A172 (cell line): ENCODE results near the gene PCSK6. TPM values are rescaled to one million over a fixed set of nuclear protein-coding genes. Genes with fewer than 3 reads are reported as not detected.

Experiments
- DNase-seq: peaks from one replicate; pipeline ENCODE4 v3.0.0-alpha.2; 2015; ENCODE audit warnings: low spot score
- total RNA-seq: library from RNA; depleted of rRNA; stranded (reverse); fragments of >200 nt; shearing (Covaris generic); gene quantifications from 2 replicates; pipeline ENCODE4 v1.2.3, GENCODE V29; 2014

The PCSK6 gene
- total RNA-seq, 1 experiment from 2014 or later = 10.0 TPM

DNA sequence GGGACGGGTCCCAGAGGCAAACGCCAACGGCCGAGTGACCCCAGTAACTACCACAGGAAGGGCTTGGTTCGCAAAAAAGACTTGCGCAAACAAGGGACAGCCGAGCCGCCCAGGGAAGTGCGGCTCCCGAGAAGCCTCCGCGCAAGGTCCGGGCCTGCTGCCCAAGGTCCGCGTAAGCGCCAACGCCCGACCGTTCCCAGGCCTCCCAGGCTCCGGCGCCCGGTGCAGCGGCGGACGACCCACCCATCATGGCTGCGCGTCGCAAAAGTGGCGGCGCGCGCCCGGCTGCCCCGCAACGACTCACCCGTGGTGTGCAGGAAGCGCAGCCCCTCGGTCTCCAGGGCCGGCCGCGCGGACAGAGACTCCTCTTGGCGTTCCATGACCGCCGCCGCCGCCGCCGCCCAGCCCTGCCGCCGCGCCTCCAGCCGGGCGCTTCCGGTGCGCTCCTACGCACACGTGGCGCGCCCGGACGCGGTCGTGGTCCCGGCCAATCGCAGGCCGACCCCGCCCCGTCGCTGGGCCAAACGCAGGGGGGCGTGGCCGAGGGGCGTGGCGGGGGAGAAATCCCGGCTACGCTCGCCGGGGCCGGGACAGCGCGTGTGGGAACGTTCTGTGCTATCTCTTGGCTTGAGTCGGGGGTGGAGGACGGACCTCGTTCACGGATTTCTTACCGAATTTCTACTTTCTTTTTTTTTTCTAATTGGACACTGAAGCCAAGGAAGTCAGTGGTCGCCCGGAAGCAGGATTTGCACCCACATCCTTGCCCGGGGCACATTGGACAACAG lies 212.3 kb downstream of the PCSK6 start, which contains the start of gene SELENOS:
SELENOS (minus strand) TSS at position 448 of the 785 bp plus-strand sequence; CDS start at position 380, 68 bp downstream.
- peak; percentile 64 for DNase-seq

DNA sequence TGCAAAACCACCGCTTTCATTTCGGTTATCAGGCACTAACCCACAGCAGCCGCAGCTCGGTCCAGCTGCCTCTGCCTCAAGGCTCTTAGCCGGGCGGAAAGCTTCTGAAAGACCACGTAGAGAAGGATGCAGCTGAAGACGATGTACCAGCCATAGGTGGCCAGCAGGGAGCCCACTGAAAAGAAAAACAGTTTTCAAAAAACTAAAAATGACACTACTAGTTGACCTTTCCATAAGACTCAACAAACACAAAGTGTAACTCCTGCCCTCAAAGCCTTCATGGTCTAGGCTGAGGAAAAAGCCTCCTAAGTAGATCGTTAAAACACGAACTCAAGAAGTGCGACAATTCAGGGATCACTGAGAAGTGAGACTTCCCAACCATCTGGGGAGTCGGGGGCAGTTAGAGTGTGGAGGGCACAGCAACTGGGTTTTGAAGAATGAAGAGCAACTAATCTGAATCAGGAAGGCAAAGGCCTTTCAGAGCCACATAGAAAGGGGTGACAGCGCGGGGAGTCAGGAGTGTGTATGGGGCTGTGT lies 212.9 kb downstream of the PCSK6 start:
- DNase-seq = no peak

DNA sequence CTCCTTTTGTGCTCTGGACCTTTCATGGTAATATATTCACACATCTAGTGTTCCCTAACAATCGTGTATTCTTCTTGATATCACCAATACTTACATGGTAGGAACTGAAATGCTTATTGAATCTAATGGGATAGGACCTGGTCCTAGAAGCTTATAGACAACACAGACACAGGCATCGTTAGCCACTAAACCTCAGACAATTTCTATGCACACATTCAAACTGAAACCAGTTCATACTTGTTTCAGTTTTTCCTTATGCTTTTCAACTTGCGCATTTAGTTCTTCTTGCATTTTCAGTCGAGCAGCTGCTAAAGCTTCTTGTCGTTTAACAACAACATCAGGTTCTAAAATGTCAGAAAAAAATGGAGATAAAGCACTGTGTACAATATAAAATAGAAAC lies 214.5 kb downstream of the PCSK6 start:
- no peak for DNase-seq

DNA sequence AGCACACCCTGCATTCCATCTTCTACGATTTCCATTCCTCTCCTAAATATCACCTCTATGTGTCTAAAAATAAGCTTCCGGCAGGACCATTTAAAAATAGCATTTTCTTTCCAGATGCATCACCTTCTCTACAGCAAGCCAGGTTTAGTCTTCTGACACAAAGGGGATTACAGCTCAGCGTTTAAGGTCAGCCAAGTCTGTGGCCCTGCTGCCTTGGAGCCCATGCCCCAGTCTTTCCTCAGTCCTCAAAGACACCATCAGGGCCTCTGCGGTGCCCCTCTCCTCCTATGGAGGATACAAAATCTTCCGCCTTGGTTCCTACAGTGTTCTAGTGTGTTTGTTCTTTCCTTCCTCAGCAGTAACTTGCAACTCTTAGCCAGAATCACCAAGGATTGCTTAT lies 216.0 kb downstream of the PCSK6 start:
- DNase-seq = no peak

DNA sequence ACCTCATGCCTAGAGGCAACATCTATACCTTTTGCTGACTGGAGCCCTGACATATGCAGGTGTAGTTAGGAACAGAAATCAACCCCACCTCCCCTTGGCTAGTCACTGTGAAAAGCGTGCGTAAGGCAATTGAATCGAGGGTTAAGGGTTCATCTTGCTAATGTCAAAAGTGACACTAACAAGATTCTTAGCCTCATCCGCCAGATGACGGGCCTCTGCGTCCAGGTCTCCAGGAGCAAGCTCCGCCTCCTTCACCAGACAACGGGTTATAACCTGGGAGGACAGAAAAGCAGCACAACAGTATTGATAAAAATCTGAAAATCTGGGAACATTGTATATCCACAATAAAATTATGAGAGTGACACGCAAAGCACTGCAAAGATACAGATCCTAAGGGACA lies 216.9 kb downstream of the PCSK6 start:
- no peak for DNase-seq

DNA sequence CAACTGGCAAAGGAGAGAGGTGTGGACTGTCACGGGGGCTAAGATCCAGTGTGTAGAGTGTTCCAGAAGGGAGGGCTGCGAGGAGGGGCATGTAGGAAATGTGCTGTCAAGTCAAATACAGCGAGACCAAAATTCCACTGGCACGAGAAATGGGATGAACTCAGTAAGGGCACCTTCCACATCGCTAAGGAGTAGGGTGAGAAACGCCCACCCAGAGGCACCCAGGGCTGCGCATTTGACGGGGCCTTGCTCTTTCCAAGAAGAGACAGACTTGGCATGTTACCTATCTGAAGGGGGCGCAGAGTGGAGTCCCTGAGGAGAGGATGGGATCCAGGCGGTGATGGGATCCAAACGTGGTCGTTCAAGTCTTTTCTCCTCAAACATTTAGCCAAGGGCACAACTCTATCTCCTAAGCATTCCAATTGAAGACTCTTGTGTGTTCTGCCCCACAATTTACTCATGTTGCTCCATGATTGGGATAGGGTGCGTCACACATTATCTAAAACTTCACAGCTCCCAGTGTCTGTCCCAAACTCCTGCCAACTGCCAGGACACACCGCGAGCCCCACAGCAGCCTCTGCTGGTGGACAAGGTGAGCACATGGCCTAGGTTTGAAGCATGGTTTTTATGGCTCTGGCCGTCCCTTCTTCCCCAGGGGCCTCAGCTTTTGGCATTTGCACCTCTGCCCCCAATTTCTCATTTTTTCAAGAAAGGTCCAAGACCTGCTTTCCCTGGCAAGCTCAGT lies 219.9 kb downstream of the PCSK6 start:
- no peak for DNase-seq

DNA sequence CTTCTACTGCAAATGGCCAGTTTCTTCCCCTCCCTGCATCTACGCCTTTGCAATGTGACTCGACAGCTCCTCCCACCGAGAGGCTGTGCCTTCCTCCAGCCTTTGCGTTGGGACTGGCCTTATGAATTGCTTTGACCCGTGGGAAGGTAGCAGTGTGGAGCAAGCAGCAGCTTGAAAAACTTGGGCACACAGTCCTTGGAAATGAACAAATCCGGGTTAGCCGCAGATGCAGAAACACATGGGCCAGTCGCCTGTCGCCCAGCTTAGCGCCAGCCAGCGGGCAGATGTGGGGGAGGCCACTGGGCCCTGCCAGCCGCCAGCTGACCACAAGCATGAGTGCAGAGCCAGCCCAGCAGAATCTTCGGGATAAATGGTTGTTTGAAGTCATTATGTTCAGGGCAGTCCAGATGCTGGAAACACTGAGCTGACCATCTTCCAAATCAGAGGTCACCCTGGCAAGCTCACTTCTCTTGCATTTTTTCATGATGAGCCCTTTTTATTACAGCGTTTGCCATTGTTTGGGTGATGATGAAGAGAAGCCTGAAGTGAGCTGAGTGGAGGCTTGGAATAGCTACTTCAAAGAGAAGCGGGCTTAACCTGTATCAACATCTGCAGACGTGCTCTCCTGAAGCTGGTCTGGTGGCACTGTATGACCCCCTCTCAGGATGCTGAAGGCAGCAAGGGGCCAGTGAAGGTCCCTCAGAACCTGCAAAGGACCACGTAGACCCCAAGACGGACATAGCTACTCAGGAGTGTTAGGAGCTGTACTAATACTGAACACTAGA lies 222.0 kb downstream of the PCSK6 start:
- DNase-seq = peak; percentile 69

DNA sequence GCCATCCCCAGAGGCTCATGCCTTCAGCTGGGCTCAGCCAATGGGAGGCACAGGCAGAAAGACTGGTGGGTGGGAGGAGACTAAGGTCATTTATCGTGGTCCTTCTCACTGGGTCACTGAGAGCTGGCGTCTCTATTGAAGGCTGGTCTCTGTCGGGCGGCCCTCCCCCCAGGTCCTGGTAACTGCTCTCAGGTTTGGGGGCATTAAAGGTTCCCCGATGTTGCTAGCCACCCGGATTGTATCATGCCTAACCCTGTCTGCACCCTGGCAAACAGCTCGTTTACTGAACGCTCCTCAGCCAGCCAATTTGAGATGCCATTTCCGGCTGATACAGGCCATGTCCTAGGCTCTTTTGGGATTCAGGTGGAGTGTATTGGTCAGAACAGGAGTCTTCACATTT lies 222.7 kb downstream of the PCSK6 start:
- no peak for DNase-seq

DNA sequence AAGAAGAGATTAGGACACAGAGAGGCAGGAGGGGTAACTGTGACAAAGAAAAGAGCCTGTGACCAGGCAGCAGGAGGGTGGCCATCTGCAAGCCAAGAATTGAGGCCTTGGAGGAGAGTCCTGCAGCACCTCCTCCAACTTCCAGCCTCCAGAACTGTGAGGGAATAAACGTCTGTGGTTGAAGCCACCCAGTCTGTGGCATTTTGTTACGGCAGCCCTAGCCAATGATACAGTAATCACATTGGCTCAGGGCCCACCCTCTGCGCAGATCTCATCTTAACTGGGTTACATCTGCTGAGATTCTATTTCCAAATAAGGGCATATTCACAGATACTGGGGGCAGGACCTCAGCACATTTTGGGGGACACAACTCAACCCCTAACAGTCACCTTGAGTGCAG lies 223.5 kb downstream of the PCSK6 start:
- DNase-seq = peak; percentile 49

DNA sequence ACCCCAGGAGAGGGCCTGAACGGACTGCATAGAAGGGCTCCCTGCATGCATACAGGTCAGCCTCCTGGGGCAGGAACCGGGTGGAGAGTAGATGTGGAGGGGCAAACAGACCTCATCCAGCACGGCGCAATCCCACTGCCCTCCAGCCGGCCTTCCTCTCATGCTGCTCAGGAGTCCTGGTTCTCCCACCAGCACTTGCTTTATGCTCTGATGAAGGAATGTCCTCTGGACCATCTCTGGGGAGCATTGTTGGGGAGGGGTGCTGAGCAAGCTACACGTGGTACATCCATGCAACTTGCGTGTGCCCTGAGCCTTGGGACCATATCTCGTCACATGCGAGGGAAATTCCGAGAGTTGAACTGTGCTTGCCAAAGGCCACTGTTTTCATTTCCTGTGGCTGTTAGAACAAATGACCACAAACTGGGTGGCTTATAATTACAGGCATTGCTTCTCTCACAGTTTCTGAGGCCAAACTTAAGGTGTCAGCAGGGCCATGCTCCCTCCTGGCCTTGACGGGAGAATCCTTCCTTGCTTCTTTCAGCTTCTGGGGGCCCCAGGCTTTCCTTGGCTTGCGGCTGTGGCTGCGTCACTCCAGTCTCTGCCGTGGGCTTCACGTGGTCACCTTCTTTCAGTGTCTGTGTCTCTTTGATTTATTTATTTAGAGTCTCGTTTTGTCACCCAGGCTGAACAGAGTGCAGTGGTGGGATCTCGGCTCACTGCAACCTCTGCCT lies 224.4 kb downstream of the PCSK6 start:
- no peak for DNase-seq

DNA sequence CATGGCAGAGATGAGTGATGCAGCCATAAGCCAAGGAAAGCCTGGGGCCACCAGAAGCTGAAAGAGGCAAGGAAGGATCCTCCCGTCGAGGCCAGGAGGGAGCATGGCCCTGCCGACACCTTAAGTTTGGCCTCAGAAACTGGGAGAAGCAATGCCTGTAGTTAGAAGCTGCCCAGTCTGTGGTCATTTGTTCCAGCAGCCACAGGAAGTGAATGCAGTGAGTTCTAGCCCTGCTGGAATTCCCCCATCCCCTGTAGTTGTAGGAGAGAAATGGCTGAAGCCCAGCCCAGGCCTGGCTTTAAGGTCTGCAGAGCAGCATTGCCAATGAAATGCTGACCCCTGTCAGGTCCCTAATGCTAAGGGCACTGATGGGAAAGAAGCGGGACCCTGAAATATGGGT lies 225.5 kb downstream of the PCSK6 start:
- DNase-seq = peak; percentile 38

DNA sequence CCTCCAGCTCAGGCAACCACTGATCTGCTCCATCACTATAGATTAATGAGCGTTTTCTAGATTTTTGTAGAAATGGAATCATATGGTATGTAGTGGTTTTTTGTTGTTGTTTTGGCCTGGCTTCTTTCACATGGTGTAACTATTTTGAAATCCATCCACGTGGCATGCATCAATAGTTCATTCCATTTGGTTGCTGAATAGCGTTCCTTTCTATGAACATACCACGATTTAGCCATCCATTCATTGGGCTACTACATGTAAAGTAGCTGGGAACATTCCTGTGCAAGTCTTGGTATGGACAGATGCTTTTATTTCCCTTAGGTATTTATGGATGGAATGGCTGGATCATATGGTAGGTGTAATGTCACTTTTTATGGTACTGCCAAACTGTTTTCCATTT lies 227.0 kb downstream of the PCSK6 start:
- no peak for DNase-seq

DNA sequence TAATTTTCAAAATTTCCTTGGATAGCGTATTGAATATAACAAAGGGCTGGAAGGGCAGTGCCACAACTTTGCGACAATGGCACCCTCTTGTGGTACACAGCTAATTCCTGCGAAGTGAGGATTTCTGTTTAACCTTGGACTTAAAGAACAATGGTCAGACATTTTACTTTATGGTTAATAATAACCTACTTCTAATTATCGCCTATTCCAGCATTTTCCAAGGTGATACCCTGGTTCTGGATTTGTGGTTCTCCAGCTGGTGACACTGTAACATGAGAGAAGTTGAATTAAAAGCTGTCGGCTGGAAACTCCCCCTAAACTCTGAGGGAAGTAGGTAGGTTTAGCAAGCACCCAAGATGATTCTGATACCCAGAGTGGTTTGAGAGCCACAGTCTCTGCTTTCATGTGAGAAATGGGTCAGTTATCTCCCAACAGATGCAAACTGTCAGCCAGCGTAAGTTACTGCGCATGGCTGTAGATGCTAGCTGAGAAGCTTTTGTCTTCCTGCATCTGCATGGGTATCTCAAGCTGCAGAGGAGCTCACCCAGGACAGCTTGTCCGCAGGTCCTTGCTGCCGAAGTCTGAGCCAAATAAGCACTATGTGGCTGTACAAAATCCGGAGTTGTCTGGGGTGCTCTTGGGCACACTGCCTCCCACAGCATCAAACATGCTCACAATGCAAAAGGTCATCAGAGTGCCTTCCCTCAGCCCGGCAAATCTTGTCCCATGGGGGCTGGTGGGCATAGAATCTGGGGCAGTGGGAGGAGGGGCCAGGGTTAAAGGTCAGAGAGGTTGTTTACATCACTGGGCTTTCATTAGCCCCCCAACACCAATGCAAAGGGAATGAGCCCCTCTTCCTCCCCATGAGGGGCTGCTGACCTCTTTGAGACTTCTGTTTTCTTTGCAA lies 231.0 kb downstream of the PCSK6 start:
- DNase-seq = peak; percentile 48

DNA sequence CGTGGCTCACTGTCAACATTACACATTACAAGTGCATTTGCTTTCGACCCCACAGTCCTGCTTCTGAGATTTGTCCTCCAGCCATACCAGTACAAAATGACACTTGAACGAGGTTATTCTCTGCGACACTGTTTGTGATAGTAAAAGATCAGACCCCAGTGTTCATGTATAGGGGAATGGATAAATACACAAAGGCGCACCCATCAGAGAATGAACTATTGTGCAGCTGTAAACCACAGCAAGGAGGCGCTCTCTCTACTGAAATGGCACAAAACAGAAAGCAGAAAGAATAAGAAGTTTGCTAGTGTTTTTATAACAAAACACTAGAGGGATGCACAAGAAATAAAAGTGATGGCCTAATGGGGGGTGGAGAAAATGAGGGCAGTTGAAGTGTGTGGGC lies 232.8 kb downstream of the PCSK6 start:
- DNase-seq = no peak

DNA sequence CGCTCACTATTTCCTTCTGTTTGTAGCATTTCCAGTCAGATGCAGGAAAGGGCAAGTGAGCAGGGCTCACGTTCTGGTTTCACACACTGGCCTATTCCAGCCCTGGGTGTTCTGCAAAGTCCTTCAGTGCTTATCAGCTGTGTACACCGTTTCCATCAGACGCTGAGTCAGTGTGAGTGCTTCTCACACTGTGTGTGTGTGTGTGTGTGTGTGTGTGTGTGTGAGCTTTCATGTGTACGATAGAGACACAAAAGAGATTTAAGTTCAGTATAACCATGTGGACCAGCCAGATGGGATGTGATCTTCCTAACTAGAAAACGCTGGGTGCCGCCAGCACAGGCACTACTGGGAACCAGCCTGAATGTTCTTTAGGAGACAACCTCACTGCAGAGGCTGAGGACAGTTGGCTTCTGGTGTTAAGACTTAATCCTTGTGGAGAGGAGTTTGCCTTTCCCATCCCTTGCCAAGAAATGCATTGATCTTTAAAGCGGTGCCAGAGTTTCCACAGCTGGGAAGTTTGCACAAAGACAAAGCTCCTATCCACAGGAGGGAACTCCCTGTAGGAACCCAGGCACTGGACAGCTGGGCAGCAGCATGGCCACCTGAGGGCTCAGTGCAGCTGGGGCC lies 233.8 kb downstream of the PCSK6 start:
- no peak for DNase-seq

DNA sequence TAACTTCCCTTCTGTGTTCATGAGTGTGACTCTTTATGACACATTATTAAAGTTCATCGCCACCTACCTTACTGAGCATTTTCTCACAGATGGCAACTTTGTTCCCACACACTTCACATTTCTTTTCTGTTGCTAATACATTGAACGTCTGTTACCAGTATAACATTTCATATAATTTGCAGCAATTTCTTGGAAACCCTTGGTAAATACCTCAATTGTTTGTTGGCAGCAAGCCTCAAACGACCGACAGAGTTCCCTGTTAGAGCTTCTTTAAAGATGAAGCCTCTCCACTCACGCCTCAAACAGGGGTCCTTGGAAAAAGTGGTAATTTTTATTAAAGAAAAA lies 234.5 kb downstream of the PCSK6 start:
- DNase-seq = no peak

DNA sequence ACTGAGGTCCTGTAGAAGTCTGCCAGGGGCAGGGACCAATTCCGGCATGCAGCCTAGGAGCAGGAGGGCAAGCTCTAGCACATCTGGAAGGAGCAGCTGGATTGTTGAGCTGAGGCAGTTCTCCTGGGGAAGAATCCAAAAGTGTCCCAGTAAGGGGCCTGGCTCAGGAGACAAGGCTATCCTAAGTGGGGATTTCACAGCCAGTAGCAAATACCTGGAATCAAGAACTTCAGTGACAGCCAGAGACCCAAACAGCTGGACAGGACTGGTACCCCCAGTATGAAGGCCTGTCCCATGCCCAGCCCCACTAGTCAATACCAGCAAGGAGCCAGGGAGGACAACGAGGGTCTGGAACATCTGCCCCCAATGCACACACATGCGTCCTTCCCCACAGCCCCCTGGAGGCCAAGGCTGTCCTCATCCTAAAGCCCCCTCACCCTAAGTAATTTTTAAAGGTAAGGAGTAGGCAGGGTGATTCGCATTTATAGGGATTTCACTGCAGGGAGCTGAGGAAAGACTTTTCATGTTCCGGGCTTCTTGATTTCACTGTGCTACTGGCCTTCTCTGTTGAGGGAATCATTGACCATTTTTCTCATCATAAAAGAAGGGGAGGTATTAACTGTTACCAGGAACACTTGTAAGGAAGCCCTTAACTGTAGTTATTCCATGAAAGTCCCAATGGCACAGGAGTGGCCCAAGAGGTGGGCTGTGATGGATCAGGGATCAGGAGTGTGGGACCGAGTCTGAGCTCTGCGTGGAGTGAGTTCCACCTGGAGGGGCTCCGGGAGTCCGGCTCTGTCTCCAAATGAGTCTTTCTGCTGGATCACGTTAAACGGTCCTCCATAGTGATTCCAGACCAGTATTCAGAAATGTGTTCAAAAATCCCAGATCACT lies 235.1 kb downstream of the PCSK6 start:
- no peak for DNase-seq
